Measurements from ENCODE around the gene SBF2. TPM values are rescaled to one million over a fixed set of nuclear protein-coding genes. Genes with fewer than 3 reads are reported as not detected.
A peak's percentile ranks its signal among the peaks of the same experiment; 100 is the strongest.

The SBF2 gene
- total and polyA plus RNA-seq, 2 of the 13 experiments (the other 11 are each of a cell fraction or from before 2014, with no cell fraction given): 24.0 to 45.8 TPM

- TF ChIP-seq AHDC1 (CRISPR knock-in tag; IDR thresholded peaks at IDR 0.05; ENCODE audit: borderline replicate concordance): 0 out of 2 replicates have a peak, but pooled peaks have one; percentile 21
- TF ChIP-seq FOXP1 (IDR thresholded peaks at IDR 0.05): peak; percentile 79
- peak; percentile 94 for TF ChIP-seq FOXP1 (CRISPR knock-in tag; IDR thresholded peaks at IDR 0.05)
- peak; percentile 80 for TF ChIP-seq GATAD2A (CRISPR knock-in tag; IDR thresholded peaks at IDR 0.05)
- peak; percentile 72 for TF ChIP-seq MEF2D (CRISPR knock-in tag; IDR thresholded peaks at IDR 0.05)
- peak; percentile 82 for TF ChIP-seq ARID5B (CRISPR knock-in tag; IDR thresholded peaks at IDR 0.05)
- peak; percentile 64 for TF ChIP-seq FOXK1 (CRISPR knock-in tag; IDR thresholded peaks at IDR 0.05; ENCODE audit: borderline replicate concordance, low read depth)
- peak; percentile 45 for TF ChIP-seq PAXIP1 (CRISPR knock-in tag; conservative IDR thresholded peaks at IDR 0.05)
- TF ChIP-seq THAP11 (CRISPR knock-in tag; IDR thresholded peaks at IDR 0.05): 0 out of 2 replicates have a peak, but pooled peaks have one; percentile 26
These were observed 361.2 kb downstream of the SBF2 start (continued) for GRCh38 chr11:9932843-9933242.
